Neutrophil (primary cell): ENCODE results near the gene SFSWAP.
A peak's percentile ranks its signal among the peaks of the same experiment; 100 is the strongest.

Source experiments
- H3K27ac ChIP-seq: fragments of 200-600 bp; sonication (generic); 2 replicates; pipeline ENCODE4 v1.5.1; 2016; ENCODE audit warnings: mild to moderate bottlenecking, moderate library complexity
- H3K27me3 ChIP-seq: fragments of 200-600 bp; sonication (generic); 2 replicates; pipeline ENCODE4 v1.6.0; 2016; ENCODE audit warnings: mild to moderate bottlenecking
- H3K36me3 ChIP-seq: fragments of 200-600 bp; sonication (generic); 2 replicates; pipeline ENCODE4 v1.5.1; 2017
- H3K4me1 ChIP-seq, 2 experiments: fragments of 200-600 bp in 1 of 2; sonication (generic) in 1 of 2; 1 replicate in 1 of 2; 2 replicates in 1 of 2; pipeline versions ENCODE4 v1.5.1 to v1.6.1; 2013 to 2016; ENCODE audit warnings: low read depth in 1 of 2, low read length in 1 of 2, mild to moderate bottlenecking in 1 of 2, moderate library complexity in 1 of 2; ENCODE audit not compliant: control insufficient read depth in 1 of 2, insufficient read depth in 1 of 2
- H3K4me3 ChIP-seq, 2 experiments: fragments of 200-600 bp in 1 of 2; sonication (generic) in 1 of 2; 1 replicate in 1 of 2; 2 replicates in 1 of 2; pipeline ENCODE4 v1.5.1; 2013 to 2016; ENCODE audit warnings: low read depth in 1 of 2, low read length in 1 of 2, mild to moderate bottlenecking in 1 of 2, moderate library complexity in 1 of 2
- H3K9me3 ChIP-seq: fragments of 200-600 bp; sonication (generic); 2 replicates; pipeline ENCODE4 v1.5.1; 2016
- CTCF ChIP-seq: fragments of 200-600 bp; sonication (generic); IDR thresholded peaks from 2 replicates; pipeline ENCODE4 v1.5.1; 2016; ENCODE audit warnings: antibody characterized with exemption

The SFSWAP gene

GRCh38 chr12:131827961-131828534, 117.2 kb downstream of the SFSWAP start, which contains the start of gene MMP17:
Gene MMP17, plus strand, starts transcription at chr12:131828393. Its CDS starts 102 bp downstream, at chr12:131828495.
- no peaks in the 10 kb centered on the region for H3K36me3 ChIP-seq
- H3K27me3 ChIP-seq, result peaks cover 90% of the 10 kb centered on the region
- H3K27ac ChIP-seq, result no peak within 1 kb of the TSS
- H3K9me3 ChIP-seq, result no peaks in the 10 kb centered on the region
- peaks cover 32 to 39% of the 10 kb centered on the region in 2 experiments for H3K4me1 ChIP-seq
- peak within 1 kb of the TSS; percentile 55 to 65 for H3K4me3 ChIP-seq
- TF ChIP-seq CTCF, result no peak

DNA sequence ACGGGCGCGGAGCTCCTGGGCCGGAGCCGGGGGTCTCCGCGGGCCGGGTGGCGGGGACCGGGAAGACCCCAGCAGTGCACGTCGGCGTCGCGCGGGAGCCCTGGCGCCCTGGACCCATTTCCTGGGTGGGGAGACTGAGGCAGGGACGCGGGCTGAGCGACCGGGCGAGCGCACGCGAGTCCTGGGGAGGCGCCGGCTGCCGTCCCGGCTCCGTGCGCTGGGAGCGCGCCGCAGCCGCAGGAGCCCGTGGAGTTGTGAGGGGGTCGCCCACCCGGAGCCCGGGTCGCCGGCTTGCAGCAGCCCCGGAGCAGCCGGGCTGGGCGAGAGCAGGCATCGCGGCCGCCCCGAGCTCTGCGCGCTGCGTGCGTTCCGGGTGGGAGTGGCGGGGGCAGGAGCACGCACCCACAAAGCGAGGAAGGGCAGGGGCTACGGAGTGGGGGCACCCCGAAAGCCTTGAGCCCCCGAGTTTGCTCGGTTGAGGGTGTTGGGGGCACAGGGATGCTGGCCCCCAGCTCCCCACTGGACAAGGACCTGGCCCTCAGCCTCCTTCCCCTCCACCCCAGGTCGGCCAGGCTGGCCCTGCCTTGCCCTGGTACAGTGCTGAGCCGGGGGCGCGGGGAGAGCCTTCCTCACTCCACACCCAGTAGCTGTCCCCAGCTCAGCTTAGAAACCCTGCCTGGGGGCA, 117.9 kb downstream of the SFSWAP start:
- Histone ChIP-seq H3K4me3 (peak overlapping the region; percentile 55 to 65), H3K27me3 (peaks cover 97% of the 10 kb centered on the region), H3K36me3 (no peaks in the 10 kb centered on the region), H3K9me3 (no peaks in the 10 kb centered on the region), H3K27ac (no peak overlapping the region), H3K4me1 (peaks cover 32 to 39% of the 10 kb centered on the region in 2 experiments)
- TF ChIP-seq CTCF, result no peak

- Histone ChIP-seq H3K4me3 (peak overlapping the region; percentile 55 to 65), H3K27me3 (peaks cover 97% of the 10 kb centered on the region)
Observed at GRCh38 chr12:131829356-131829747, 118.5 kb downstream of the SFSWAP start.

GRCh38 chr12:131829791-131830334, 119.0 kb downstream of the SFSWAP start:
- H3K27ac ChIP-seq, result no peak overlapping the region
- H3K27me3 ChIP-seq, result peaks cover 97% of the 10 kb centered on the region
- H3K9me3 ChIP-seq, result no peaks in the 10 kb centered on the region
- peaks cover 32 to 39% of the 10 kb centered on the region in 2 experiments for H3K4me1 ChIP-seq
- no peak for TF ChIP-seq CTCF
- peak overlapping the region; percentile 55 to 65 for H3K4me3 ChIP-seq
- no peaks in the 10 kb centered on the region for H3K36me3 ChIP-seq

More at GRCh38 chr12:131829356-131829747, 118.5 kb downstream of the SFSWAP start:
- H3K27ac ChIP-seq, result no peak overlapping the region
- TF ChIP-seq CTCF, result no peak
- H3K36me3 ChIP-seq, result no peaks in the 10 kb centered on the region
- no peaks in the 10 kb centered on the region for H3K9me3 ChIP-seq
- H3K4me1 ChIP-seq, result peaks cover 32 to 39% of the 10 kb centered on the region in 2 experiments

DNA sequence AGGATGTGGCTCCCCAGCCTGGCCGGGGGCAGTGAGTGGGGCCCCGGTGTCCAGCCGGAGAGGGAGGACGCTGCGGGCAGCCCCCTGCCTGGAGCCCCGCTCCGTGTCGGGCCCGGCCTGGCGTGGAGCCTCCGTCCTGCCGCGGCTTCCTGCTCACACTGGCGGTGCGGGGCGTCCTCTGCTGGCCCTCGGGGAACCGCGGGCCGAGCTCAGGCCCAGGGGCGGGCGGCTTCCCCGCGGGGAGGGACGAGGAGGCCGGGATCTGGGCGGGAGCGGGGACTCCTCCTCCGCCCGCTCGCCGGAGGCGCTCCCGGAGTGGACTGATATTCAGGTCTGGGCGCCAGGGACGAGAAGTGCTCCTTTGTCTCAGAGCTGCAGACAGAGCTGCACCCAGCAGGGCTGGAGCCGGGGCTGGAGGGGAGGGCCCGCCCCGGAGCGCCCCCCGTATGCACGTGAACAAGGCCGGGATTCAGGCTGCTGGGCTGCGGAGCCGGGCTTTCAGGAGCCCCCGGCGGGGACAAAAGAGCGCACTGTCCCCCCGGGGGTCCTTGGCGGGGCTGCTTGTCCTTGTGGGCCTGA, 119.5 kb downstream of the SFSWAP start:
- H3K27me3 ChIP-seq, result peaks cover 93% of the 10 kb centered on the region
- peak overlapping the region; percentile 55 to 65 for H3K4me3 ChIP-seq
- no peaks in the 10 kb centered on the region for H3K36me3 ChIP-seq
- H3K9me3 ChIP-seq, result no peaks in the 10 kb centered on the region
- H3K4me1 ChIP-seq, result peaks cover 32 to 39% of the 10 kb centered on the region in 2 experiments
- no peak overlapping the region for H3K27ac ChIP-seq
- peak; percentile 48 for TF ChIP-seq CTCF
